Breast epithelium (tissue), 3 donors: ENCODE data around the gene LCLAT1.

Experiments
- CTCF ChIP-seq, 3 donors: fragments of 450-650 bp; IDR thresholded peaks; one replicate each; pipeline ENCODE4 v1.5.1; 2016 to 2017; ENCODE audit warnings: antibody characterized with exemption in 3 of 3, mild to moderate bottlenecking in 3 of 3, moderate library complexity in 3 of 3
- POLR2A ChIP-seq: fragments of 450-650 bp; IDR thresholded peaks from one replicate; pipeline ENCODE4 v1.6.1; 2016; ENCODE audit warnings: antibody characterized with exemption, mild to moderate bottlenecking, moderate library complexity
- POLR2AphosphoS5 ChIP-seq, 3 donors: sonication (generic); formaldehyde crosslinking; IDR thresholded peaks; one replicate each; pipeline ENCODE4 v1.6.1; 2017; ENCODE audit warnings: antibody characterized with exemption in 3 of 3

GRCh38 chr2:30439879-30440278 is 7.2 kb upstream of the LCLAT1 start:
- TF ChIP-seq POLR2A = no peak
- TF ChIP-seq CTCF (IDR thresholded peaks at IDR 0.05) = no peak
- no peak for TF ChIP-seq POLR2AphosphoS5 (IDR thresholded peaks at IDR 0.05)
